ENCODE results near the gene ST13.
"Not testable (repeated sequence)": the region's sequence is repeated elsewhere in the genome, so short reads cannot be mapped to it uniquely, and the experiment has no call there.

Gene ST13

GRCh38 chr22:40838486-40838885 is 18.0 kb downstream of the ST13 start:
- DNase-seq, result no peak

GRCh38 chr22:40834619-40835018 is 21.8 kb downstream of the ST13 start:
- DNase-seq, result no peak

- no peak for DNase-seq
Observed at GRCh38 chr22:40829131-40829530, 27.3 kb downstream of the ST13 start.

- no peak for DNase-seq
Observed at GRCh38 chr22:40826984-40827741, 29.3 kb downstream of the ST13 start.

- DNase-seq, result not testable (repeated sequence)
Observed at GRCh38 chr22:40826292-40826691, 30.1 kb downstream of the ST13 start.

GRCh38 chr22:40823426-40823825 is 33.0 kb downstream of the ST13 start:
- DNase-seq, result no peak

- peak; percentile 13 for DNase-seq
Observed at GRCh38 chr22:40819599-40820140, 36.8 kb downstream of the ST13 start.

- DNase-seq, result peak; percentile 83
Observed at GRCh38 chr22:40818747-40819598, 37.5 kb downstream of the ST13 start, which contains the start of gene SLC25A17. TSS of gene SLC25A17 (minus strand) at chr22:40819346. CDS start at chr22:40819248, 98 bp downstream.

- no peak for DNase-seq
Observed at GRCh38 chr22:40818192-40818746, 38.2 kb downstream of the ST13 start.

- no peak for DNase-seq
Observed at GRCh38 chr22:40817737-40818136, 38.7 kb downstream of the ST13 start.

GRCh38 chr22:40813912-40814315 is 42.5 kb downstream of the ST13 start:
- DNase-seq, result no peak

GRCh38 chr22:40808018-40808841 is 48.2 kb downstream of the ST13 start:
- DNase-seq, result peak; percentile 17

GRCh38 chr22:40806711-40807110 is 49.7 kb downstream of the ST13 start:
- no peak for DNase-seq

GRCh38 chr22:40805699-40806203 is 50.7 kb downstream of the ST13 start:
- no peak for DNase-seq

GRCh38 chr22:40805239-40805638 is 51.2 kb downstream of the ST13 start:
- peak; percentile 22 for DNase-seq

GRCh38 chr22:40803321-40803720 is 53.1 kb downstream of the ST13 start:
- no peak for DNase-seq

GRCh38 chr22:40799008-40799407 is 57.4 kb downstream of the ST13 start:
- no peak for DNase-seq

- DNase-seq, result peak; percentile 36
Observed at GRCh38 chr22:40797427-40797826, 59.0 kb downstream of the ST13 start.

GRCh38 chr22:40792451-40792850 is 64.0 kb downstream of the ST13 start:
- DNase-seq, result no peak

- DNase-seq, result peak; percentile 55
Observed at GRCh38 chr22:40791241-40791640, 65.2 kb downstream of the ST13 start.

- DNase-seq, result no peak
Observed at GRCh38 chr22:40789131-40789530, 67.3 kb downstream of the ST13 start.

- no peak for DNase-seq
Observed at GRCh38 chr22:40782521-40782920, 73.9 kb downstream of the ST13 start.
